Fibroblast of mammary gland (primary cell): ENCODE measurements around the gene PRADC1.

ENCODE experiments used
- DNase-seq: peaks from one replicate; pipeline ENCODE4 v3.0.0-alpha.2; 2010; ENCODE audit warnings: low read depth
- H3K4me3 ChIP-seq: 2 replicates; pipeline ENCODE4 v1.5.1; 2011; ENCODE audit warnings: low read depth, mild to moderate bottlenecking, low read length, moderate library complexity; ENCODE audit not compliant: control insufficient read depth
- CTCF ChIP-seq: conservative IDR thresholded peaks from 2 replicates; pipeline ENCODE4 v1.5.1; 2011; ENCODE audit warnings: low read depth, low read length, inconsistent platforms; ENCODE audit not compliant: control insufficient read depth, insufficient read depth

The PRADC1 gene

GRCh38 chr2:73225513-73226360 is 7.3 kb downstream of the PRADC1 start:
- no peak overlapping the region for H3K4me3 ChIP-seq
- TF ChIP-seq CTCF = no peak
- DNase-seq = no peak

- no peak for TF ChIP-seq CTCF
- no peak for DNase-seq
Observed at GRCh38 chr2:73223821-73224220, 9.2 kb downstream of the PRADC1 start.

DNA sequence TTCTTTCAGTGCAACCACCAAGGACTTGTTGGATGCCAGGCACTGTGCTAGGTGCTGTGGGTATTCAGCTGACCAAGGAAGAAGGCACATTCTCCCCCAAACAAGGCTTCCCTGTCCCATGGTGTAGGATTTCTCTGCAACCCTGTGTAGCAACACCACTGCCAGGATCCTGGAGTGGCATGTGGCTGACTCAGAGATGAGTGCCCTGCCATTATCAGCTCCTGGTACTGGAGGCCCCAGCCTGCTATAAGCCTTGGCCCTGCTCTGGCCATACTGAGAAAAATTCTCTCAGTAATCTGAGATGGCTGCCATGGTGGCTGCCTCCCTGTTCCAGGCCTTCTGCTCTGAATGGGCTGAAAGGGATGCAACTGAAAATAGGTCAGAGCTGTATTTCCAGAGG is 14.7 kb downstream of the PRADC1 start:
- DNase-seq = peak; percentile 20
- no peak for TF ChIP-seq CTCF
- no peak overlapping the region for H3K4me3 ChIP-seq

More at GRCh38 chr2:73223821-73224220, 9.2 kb downstream of the PRADC1 start:
- H3K4me3 ChIP-seq = no peak overlapping the region

- TF ChIP-seq CTCF = no peak
- no peak for DNase-seq
- no peak overlapping the region for H3K4me3 ChIP-seq
Observed at GRCh38 chr2:73217826-73218225, 15.2 kb downstream of the PRADC1 start.

GRCh38 chr2:73217160-73217559 is 15.9 kb downstream of the PRADC1 start:
- TF ChIP-seq CTCF = no peak
- no peak for DNase-seq

DNA sequence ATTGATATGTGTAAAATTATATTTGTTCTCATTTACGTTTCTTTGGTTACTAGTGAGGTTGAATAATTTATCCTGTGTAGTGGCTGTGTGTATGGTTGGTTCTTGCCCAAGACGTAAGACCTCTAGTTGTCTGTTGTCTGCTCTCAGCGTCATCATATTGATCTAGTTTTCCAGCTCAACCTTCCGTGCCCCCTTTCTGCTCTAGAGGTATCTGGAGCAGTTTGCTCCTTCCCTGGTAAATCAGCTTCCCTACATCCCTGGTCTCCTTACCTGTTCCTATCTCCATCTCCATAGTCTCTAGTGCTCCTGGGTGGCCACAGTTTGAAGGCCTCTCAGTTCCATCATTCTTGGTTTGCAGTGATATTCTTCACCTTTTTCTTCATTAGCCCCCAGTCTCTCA is 17.8 kb downstream of the PRADC1 start:
- H3K4me3 ChIP-seq = peak overlapping the region; percentile 9
- DNase-seq = no peak
- no peak for TF ChIP-seq CTCF

More at GRCh38 chr2:73217160-73217559, 15.9 kb downstream of the PRADC1 start:
- H3K4me3 ChIP-seq = no peak overlapping the region
